Right lobe of liver (tissue), 6 donors: Measurements from ENCODE around the gene HDGF. TPM values are rescaled to one million over a fixed set of nuclear protein-coding genes. Genes with fewer than 3 reads are reported as not detected.

Source experiments
- ATAC-seq, 4 donors: fragments of 200-7000 bp; cut with Tn5 transposase; one replicate each; pipeline ENCODE4 v1.9.1; 2020; ENCODE audit warnings: mild to moderate bottlenecking in 4 of 4, moderate library complexity in 4 of 4
- DNase-seq, 3 donors: peaks; one replicate each; pipeline ENCODE4 v3.0.0-alpha.2; 2020
- H3K27ac ChIP-seq, 3 donors: fragments of 200-600 bp; one replicate each; pipeline ENCODE4 v1.8.0; 2022
- H3K27me3 ChIP-seq, 2 donors: fragments of 200-600 bp; one replicate each; pipeline ENCODE4 v1.8.0; 2022
- H3K36me3 ChIP-seq, 4 donors: fragments of 200-600 bp; sonication (generic) in 1 of 4; one replicate each; pipeline versions ENCODE4 v1.5.1 to v1.8.0; 2017 to 2022; ENCODE audit warnings: control low read depth in 1 of 4
- H3K4me1 ChIP-seq, 4 donors: fragments of 200-600 bp; sonication (generic) in 1 of 4; one replicate each; pipeline versions ENCODE4 v1.5.1 to v1.8.0; 2017 to 2022; ENCODE audit warnings: control low read depth in 1 of 4
- H3K4me3 ChIP-seq, 3 donors: fragments of 200-600 bp; one replicate each; pipeline ENCODE4 v1.8.0; 2022
- H3K9me3 ChIP-seq, 4 donors: fragments of 200-600 bp; sonication (generic) in 1 of 4; one replicate each; pipeline versions ENCODE4 v1.5.1 to v1.8.0; 2017 to 2022; ENCODE audit warnings: control low read depth in 1 of 4
- POLR2A ChIP-seq: fragments of 450-650 bp; IDR thresholded peaks from one replicate; pipeline ENCODE4 v1.6.1; 2017; ENCODE audit warnings: antibody characterized with exemption, mild to moderate bottlenecking
- WGBS: methylation state at CpG from one replicate; pipeline ENCODE4 v1.1.6; 2018; ENCODE audit warnings: low coverage, low lambda C conversion rate; ENCODE audit not compliant: insufficient coverage; ENCODE audit errors: missing lambda C conversion rate; 5-methylcytosine and 5-hydroxymethylcytosine counted together
- intact Hi-C, 2 donors: fragments of 100-400 bp; cut with DNase I; formaldehyde crosslinking; loops; one replicate each; pipeline versions ENCODE4 v1.11.2 to v1.14.1; 2022
- total RNA-seq, 6 experiments: library from RNA; depleted of rRNA in 2 of 6; stranded (reverse); fragments of >200 nt in 2 of 6; fragmentation: NEBNext Ultra II Directional in 3 of 6; extraction: Animal tissue kit (Norgen Biotek cat#: 25700) in 3 of 6; gene quantifications; one replicate each; pipeline versions ENCODE4 v1.1.0 to v1.2.4, GENCODE V29; 2016 to 2023
- TF ChIP-seq, protein P1 (sequence below), 4 donors: fragments of 200-600 bp in 3 of 4; fragments of 450-650 bp in 1 of 4; IDR thresholded peaks; one replicate each; pipeline versions ENCODE4 v1.5.1 to v1.8.0; 2016 to 2022; ENCODE audit warnings: antibody characterized with exemption in 4 of 4, mild to moderate bottlenecking in 2 of 4
- donor health status: DM: no; HTN: yes; CAD: no.
- donor health status: DM: no; HTN: no; CAD: no.
- donor health status: DM: no; HTN: no; CAD: no.
- donor health status: DM: no; HTN: yes; CAD: no.
- donor health status: DM: no; HTN: yes; CAD: no.

Gene HDGF
- total RNA-seq, 6 experiments from 2014 or later, result 131 to 192 (median 157) TPM

GRCh38 chr1:156717351-156717750, 34.1 kb downstream of the HDGF start:
- no peak for ATAC-seq
- Histone ChIP-seq H3K9me3 (no peaks in the 10 kb centered on the region), H3K27ac (no peak overlapping the region), H3K4me3 (no peak overlapping the region), H3K4me1 (no peaks in the 10 kb centered on the region), H3K36me3 (peaks cover 0 to 6% (median under 1%) of the 10 kb centered on the region in 4 donors), H3K27me3 (no peaks in the 10 kb centered on the region)
- 93% methylated on average over 4 of the region's 4 CpGs for whole genome bisulfite sequencing
- no peak for DNase-seq
- intact Hi-C loops, result no loop called here
- TF ChIP-seq, protein P1, sequence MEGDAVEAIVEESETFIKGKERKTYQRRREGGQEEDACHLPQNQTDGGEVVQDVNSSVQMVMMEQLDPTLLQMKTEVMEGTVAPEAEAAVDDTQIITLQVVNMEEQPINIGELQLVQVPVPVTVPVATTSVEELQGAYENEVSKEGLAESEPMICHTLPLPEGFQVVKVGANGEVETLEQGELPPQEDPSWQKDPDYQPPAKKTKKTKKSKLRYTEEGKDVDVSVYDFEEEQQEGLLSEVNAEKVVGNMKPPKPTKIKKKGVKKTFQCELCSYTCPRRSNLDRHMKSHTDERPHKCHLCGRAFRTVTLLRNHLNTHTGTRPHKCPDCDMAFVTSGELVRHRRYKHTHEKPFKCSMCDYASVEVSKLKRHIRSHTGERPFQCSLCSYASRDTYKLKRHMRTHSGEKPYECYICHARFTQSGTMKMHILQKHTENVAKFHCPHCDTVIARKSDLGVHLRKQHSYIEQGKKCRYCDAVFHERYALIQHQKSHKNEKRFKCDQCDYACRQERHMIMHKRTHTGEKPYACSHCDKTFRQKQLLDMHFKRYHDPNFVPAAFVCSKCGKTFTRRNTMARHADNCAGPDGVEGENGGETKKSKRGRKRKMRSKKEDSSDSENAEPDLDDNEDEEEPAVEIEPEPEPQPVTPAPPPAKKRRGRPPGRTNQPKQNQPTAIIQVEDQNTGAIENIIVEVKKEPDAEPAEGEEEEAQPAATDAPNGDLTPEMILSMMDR (IDR thresholded peaks at IDR 0.05), result no peak
- TF ChIP-seq POLR2A, result no peak

- Histone ChIP-seq H3K27me3 (no peaks in the 10 kb centered on the region), H3K4me3 (no peak overlapping the region), H3K9me3 (no peaks in the 10 kb centered on the region), H3K4me1 (no peaks in the 10 kb centered on the region), H3K27ac (no peak overlapping the region), H3K36me3 (no peaks in the 10 kb centered on the region)
- intact Hi-C loops, result no loop called here
- 92% methylated on average over 3 of the region's 3 CpGs for WGBS
- DNase-seq (no peak), ATAC-seq (no peak)
- TF ChIP-seq, protein P1 (IDR thresholded peaks at IDR 0.05), result no peak
- TF ChIP-seq POLR2A, result no peak
These were observed 36.6 kb downstream of the HDGF start for GRCh38 chr1:156714830-156715229.

DNA sequence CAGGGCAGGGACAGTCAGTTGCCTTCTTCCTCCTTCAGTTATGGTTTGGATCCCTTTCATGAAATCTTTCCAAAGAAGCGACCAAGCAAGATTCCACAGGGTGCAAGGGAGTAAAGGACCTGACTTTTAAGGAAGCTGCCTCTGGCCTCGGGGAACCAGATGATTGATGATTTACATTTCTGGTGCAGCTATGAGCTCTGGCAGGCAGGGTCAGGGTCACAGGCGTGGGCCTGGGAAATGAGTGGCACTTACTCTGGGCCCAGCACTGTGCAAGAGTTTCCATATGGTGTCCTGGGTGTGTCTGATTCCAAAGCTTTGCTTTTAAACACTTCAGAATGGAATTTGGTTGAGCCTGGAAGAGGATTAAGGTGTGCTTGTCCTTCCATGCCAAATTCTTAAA, 38.8 kb downstream of the HDGF start:
- H3K36me3 ChIP-seq, result no peaks in the 10 kb centered on the region
- TF ChIP-seq POLR2A, result no peak
- TF ChIP-seq, protein P1 (IDR thresholded peaks at IDR 0.05), result no peak

GRCh38 chr1:156711011-156711817, 40.3 kb downstream of the HDGF start:
- ATAC-seq (no peak), DNase-seq (no peak)
- H3K36me3 ChIP-seq, result no peaks in the 10 kb centered on the region
- WGBS, result 63% methylated on average over 6 of the region's 9 CpGs
- no peak overlapping the region for H3K27ac ChIP-seq
- H3K4me1 ChIP-seq, result peaks cover 0 to under 1% (median under 1%) of the 10 kb centered on the region in 4 donors
- peaks cover 0 to 3% of the 10 kb centered on the region in 2 donors for H3K27me3 ChIP-seq
- TF ChIP-seq, protein P1 (IDR thresholded peaks at IDR 0.05), result no peak
- no peak for TF ChIP-seq POLR2A
- H3K4me3 ChIP-seq, result no peak overlapping the region
- intact Hi-C loops, result no loop called here
- no peaks in the 10 kb centered on the region for H3K9me3 ChIP-seq

More for the DNA sequence above, 38.8 kb downstream of the HDGF start:
- 50% methylated on average over 1 of the region's 3 CpGs for WGBS
- no peak overlapping the region for H3K4me3 ChIP-seq
- DNase-seq (no peak), ATAC-seq (no peak)
- H3K4me1 ChIP-seq, result no peaks in the 10 kb centered on the region
- H3K27me3 ChIP-seq, result no peaks in the 10 kb centered on the region
- H3K27ac ChIP-seq, result no peak overlapping the region
- no peaks in the 10 kb centered on the region for H3K9me3 ChIP-seq
- intact Hi-C loops, result no loop called here
